Glomerular visceral epithelial cell (primary cell): ENCODE data around the gene MUL1.
A peak's percentile ranks its signal among the peaks of the same experiment; 100 is the strongest.
"Not testable (repeated sequence)": the region's sequence is repeated elsewhere in the genome, so short reads cannot be mapped to it uniquely, and the experiment has no call there.

Experiments
- DNase-seq: peaks from one replicate; pipeline ENCODE4 v3.0.0-alpha.2; 2016; ENCODE audit errors: extremely low spot score

MUL1 gene

GRCh38 chr1:20511518-20512428 lies 3.8 kb upstream of the MUL1 start:
- no peak for DNase-seq

GRCh38 chr1:20508411-20508771 lies 440 bp upstream of the MUL1 start:
- DNase-seq: no peak

GRCh38 chr1:20507248-20507563 lies 745 bp downstream of the MUL1 start:
- peak; percentile 9 for DNase-seq

GRCh38 chr1:20505488-20505887 lies 2.5 kb downstream of the MUL1 start:
- DNase-seq: no peak

DNA sequence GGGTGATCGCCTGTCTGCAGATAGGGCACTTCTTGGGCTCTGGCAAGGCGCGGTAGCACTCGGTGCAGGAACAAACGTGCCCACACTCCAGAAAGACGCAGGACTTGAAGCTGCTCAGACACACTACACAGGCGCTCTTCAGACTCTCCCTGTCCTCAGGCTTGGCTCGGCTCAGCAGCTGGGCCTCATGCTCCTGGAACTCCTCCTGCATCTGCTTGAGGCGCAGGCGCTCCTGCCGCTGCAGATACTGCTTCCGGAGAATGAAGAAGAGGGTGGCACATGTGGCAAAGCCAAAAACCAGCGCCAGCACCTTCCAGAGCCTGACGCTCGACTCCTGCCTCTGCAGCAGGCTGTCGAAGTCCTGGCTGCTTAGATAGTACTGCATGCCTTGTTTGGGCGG lies 7.2 kb downstream of the MUL1 start:
- DNase-seq: no peak

- DNase-seq: no peak
Observed at GRCh38 chr1:20499718-20500117, 8.2 kb downstream of the MUL1 start.

GRCh38 chr1:20499105-20499504 lies 8.8 kb downstream of the MUL1 start:
- DNase-seq: no peak

DNA sequence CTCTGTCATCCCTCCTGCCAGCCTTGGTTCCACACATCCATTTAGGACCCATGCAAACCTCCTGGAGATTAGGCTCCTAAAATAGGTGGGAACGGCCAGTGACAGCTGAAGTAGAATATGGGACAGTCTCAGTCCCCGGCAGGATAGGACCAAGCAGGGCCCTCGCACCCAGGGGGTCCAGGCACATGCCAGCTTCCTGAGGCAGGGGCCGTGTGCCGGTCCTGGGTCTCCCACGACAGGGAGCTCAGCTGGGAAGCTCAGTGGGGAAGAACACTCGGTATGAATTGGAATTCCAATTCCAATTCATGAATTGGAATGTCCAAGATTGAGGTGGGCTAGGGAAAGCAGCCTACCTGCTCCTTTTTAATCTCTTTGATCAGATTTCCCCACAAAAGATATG lies 9.8 kb downstream of the MUL1 start:
- no peak for DNase-seq

GRCh38 chr1:20497506-20497905 lies 10.4 kb downstream of the MUL1 start:
- DNase-seq: no peak

DNA sequence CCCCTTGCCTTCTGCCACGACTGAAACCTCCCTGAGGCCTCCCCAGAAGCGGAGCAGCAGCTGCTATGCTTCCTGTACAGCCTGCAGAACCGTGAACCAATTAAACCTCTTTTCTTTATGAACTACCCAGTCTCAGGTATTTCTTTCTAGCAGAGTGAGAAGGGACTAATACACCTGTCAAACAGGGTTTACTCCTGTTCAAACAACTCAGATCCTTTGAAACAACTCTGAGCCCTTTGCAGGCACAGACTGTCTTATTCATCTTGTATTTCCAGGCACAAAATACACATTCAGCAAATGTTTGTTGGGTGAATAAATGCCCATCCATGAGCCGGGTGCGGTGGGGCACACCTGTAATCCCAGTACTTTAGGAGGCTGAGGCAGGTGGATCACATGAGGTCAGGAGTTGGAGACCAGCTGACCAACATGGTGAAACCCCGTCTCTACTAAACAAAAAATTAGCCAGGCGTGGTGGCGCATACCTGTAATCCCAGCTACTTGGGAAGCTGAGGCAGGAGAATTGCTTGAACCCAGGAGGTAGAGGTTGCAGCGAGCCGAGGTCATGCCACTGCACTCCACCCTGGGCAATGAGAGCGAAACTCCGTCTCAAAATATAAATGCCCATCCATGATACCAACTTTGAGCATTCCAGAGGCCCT lies 11.1 kb downstream of the MUL1 start:
- not testable (repeated sequence) for DNase-seq

DNA sequence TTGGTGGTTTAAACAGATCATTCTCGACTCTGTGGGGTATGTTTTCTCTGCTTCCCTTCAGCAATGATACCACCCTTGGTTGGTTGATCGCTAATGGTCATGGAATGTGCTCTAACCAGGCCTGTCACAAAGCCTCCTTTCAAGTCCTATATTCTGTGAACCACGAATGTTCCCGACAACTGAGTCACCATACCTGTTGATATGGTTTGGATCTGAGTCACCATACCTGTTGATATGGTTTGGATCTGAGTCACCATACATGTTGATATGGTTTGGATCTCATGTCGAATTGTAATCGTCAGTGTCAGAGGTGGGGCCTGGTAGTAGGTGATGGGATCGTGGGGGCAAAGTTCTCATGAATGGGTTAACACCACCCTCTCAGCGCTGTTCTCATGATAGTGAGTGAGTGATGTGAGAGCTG lies 11.7 kb downstream of the MUL1 start:
- peak; percentile 78 for DNase-seq

DNA sequence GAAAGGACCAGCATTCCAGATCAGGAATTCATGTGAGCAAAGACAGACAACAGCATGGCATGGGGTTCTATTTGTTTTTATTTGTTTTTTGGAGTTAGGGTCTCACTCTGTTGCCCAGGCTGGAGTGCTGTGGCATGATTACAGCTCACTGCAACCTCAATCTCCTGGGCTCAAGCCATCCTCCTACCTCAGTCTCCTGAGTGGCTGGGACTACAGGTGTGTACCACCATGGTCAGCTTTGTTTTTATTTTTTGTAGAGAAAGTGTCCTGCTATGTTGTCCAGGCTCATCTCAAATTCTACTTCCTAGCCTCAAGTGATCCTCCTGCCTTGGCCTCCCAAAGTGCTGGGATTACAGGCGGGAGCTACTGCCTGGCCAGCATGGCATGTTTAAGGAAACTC lies 12.3 kb downstream of the MUL1 start:
- no peak for DNase-seq

DNA sequence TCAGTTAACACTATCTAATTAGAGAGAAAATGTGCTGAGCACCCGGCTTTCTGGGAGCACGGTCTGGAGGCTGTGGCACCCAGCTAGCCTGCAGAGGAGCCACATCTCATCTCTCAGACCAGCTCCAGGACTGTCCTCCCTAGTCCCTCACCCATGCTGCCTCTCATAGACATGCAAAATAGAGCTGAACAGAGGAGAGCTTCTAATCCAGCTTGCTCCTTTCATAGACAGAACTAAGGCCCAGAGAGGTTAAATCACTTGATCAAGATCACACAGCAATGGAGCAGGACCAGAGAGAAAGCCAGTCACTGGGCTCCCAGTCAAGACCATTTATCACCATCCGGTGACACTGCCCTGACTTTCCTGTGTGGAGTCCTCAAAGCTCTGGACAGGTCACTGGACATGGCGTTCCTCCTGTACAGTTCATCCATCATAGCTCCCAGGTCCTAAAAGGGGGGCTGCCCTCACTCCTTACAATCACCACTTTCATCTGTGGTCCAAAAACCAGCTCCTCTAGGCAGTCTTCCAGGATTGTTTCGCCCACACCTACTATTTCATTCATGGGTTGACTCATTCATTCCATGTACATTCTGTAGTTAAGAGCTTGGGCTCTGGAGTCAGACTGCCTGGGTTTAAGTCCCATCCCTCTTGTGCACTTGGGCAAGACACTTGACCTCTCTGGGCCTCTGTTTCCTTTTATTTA lies 13.2 kb downstream of the MUL1 start:
- DNase-seq: no peak

DNA sequence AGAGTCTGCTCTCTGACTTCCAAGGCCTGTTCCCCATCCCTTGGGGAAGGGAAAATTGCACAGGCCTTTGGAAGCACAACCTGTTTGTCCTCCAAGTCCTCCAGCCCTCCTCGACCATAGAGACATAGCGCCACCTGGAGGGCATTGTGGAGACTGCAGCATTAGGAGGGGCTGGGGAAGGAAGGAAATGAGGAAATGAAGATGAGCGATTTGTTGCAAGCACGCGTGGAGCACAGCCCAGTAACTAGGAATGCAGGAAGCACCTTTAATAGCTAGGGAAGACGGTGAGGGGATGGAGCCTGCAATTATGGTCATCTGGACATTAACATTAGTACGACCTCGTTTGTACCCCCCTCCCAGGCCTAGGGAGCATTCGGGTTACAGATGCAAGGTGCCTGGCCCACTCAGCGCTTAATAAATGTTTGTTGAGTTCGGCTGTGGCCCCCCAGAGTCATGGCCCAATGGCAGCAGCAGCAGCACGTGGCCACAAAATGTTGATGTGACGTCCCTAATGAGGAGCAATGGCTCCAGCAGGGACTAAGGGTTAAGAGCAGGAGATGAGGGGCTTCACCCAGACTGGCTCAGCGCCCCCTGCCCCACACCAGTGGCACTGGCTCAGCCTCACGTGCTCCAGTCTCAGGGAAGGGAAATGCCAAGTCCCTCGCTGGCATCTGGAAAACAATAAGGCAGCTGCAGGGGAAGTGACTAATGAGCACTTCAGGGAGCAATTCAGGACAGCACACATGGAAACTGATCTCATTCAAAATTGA lies 13.9 kb downstream of the MUL1 start:
- DNase-seq: peak; percentile 89

GRCh38 chr1:20493309-20493708 lies 14.6 kb downstream of the MUL1 start:
- no peak for DNase-seq

- DNase-seq: no peak
Observed at GRCh38 chr1:20492751-20493150, 15.2 kb downstream of the MUL1 start.

GRCh38 chr1:20491866-20492265 lies 16.1 kb downstream of the MUL1 start:
- no peak for DNase-seq

DNA sequence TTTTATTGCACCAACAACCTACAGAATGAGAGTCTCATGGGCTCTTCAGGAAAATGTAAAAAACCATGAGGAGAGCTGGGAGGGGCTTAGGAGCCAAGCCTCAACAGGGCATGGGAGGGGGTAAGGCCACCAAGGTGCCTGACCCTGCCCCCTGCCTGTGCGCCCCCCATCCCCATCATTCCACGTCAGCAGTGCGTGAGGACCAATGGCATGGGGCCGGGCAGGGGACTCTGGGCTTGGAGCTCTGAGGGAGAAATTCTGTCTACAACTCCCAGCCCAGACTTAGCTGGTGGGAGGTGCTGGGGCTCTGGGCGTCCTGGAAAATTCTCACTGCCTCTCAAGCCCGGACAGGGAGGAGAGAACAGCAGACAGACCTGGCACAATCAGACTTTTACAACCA lies 16.8 kb downstream of the MUL1 start:
- no peak for DNase-seq

GRCh38 chr1:20487236-20487590 lies 20.7 kb downstream of the MUL1 start:
- no peak for DNase-seq

GRCh38 chr1:20486457-20487235 lies 21.3 kb downstream of the MUL1 start:
- peak; percentile 37 for DNase-seq
